Smooth muscle cell (in vitro differentiated cells): ENCODE data around the gene ATG4D. TPM values are rescaled to one million over a fixed set of nuclear protein-coding genes. Genes with fewer than 3 reads are reported as not detected.

ENCODE experiments used
- DNase-seq: peaks from one replicate; lab custom pipeline; 2025; ENCODE audit not compliant: unreplicated experiment; lab: John Stamatoyannopoulos, UW
- H2AFZ ChIP-seq: fragments of 200-600 bp; sonication (generic); 2 replicates; pipeline ENCODE4 v1.6.0; 2016; ENCODE audit warnings: antibody characterized with exemption, low read depth, mild to moderate bottlenecking
- H3F3A ChIP-seq: fragments of 200-600 bp; sonication (generic); 2 replicates; pipeline ENCODE4 v1.6.0; 2017; ENCODE audit warnings: antibody characterized with exemption, low read depth
- H3K27ac ChIP-seq: fragments of 200-600 bp; sonication (generic); 2 replicates; pipeline ENCODE4 v1.5.1; 2016; ENCODE audit warnings: low read depth, mild to moderate bottlenecking
- H3K27me3 ChIP-seq: fragments of 200-600 bp; sonication (generic); 2 replicates; pipeline ENCODE4 v1.6.1; 2016; ENCODE audit warnings: low read depth, mild to moderate bottlenecking
- H3K36me3 ChIP-seq: fragments of 200-600 bp; sonication (generic); 2 replicates; pipeline ENCODE4 v1.5.1; 2016; ENCODE audit warnings: low read depth
- H3K4me1 ChIP-seq: fragments of 200-600 bp; sonication (generic); 2 replicates; pipeline ENCODE4 v1.5.1; 2016; ENCODE audit warnings: low read depth
- H3K4me2 ChIP-seq: fragments of 200-600 bp; sonication (generic); 2 replicates; pipeline ENCODE4 v1.6.0; 2016; ENCODE audit warnings: mild to moderate bottlenecking
- H3K4me3 ChIP-seq: fragments of 200-600 bp; sonication (generic); 2 replicates; pipeline ENCODE4 v1.5.1; 2016; ENCODE audit warnings: mild to moderate bottlenecking
- H3K79me2 ChIP-seq: fragments of 200-600 bp; sonication (generic); 2 replicates; pipeline ENCODE4 v1.6.0; 2016; ENCODE audit warnings: low read depth, mild to moderate bottlenecking
- H3K9ac ChIP-seq: fragments of 200-600 bp; sonication (generic); 2 replicates; pipeline ENCODE4 v1.6.0; 2016; ENCODE audit warnings: low read depth
- H3K9me3 ChIP-seq: fragments of 200-600 bp; sonication (generic); replicated peaks from 2 replicates; pipeline ENCODE4 v1.5.1; 2016; ENCODE audit warnings: low read depth
- H4K20me1 ChIP-seq: fragments of 200-600 bp; sonication (generic); 2 replicates; pipeline ENCODE4 v1.6.0; 2016; ENCODE audit warnings: low read depth
- WGBS: methylation state at CpG from one replicate; pipeline ENCODE4 v1.1.7; 2016; ENCODE audit warnings: low lambda C conversion rate; 5-methylcytosine and 5-hydroxymethylcytosine counted together
- polyA plus RNA-seq: library from polyadenylated mRNA; unstranded; fragments of >200 nt; fragmentation: Nextera tagmentation; extraction: Ambion mirVana; gene quantifications from 2 replicates; pipeline ENCODE4 v1.2.1, GENCODE V29; 2016
- total RNA-seq: library from RNA; depleted of rRNA; stranded (reverse); fragments of >200 nt; gene quantifications from 2 replicates; pipeline ENCODE4 v1.2.3, GENCODE V29; 2014
- TF ChIP-seq, protein P1 (sequence below): fragments of 200-600 bp; sonication (generic); IDR thresholded peaks from 2 replicates; pipeline ENCODE4 v1.5.1; 2017; ENCODE audit warnings: borderline replicate concordance, mild to moderate bottlenecking, antibody characterized with exemption; ENCODE audit not compliant: insufficient read depth, poor library complexity, severe bottlenecking

The ATG4D gene
- total and polyA plus RNA-seq, 2 experiments from 2014 or later: 12.9 to 19.0 TPM

DNA sequence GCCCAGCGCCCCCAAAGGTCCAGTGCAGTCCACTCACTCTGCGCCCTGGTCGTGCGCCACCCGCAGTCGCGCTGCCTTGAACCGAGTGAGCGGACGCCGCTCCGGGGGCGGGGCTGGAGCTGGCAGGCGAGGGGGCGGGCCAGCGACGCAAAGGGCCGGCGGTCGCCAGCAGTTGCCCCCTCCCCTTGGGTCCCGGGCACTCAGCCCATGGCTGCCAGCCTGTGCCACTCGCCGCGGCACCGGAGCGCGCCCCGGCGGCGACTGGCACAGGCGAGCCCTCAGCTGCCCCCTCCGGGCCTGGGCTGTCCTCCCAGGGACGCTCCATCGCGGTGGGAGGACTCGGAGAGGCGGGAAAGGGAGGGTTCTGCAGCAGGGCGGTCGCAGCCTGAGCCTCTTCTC is 26.3 kb upstream of the ATG4D start, which contains the start of gene S1PR5:
Gene S1PR5, minus strand, starts transcription at position 87 of the 399 bp plus-strand sequence. CDS start 2,436 bp downstream, outside the sequence.
- TF ChIP-seq, protein P1, sequence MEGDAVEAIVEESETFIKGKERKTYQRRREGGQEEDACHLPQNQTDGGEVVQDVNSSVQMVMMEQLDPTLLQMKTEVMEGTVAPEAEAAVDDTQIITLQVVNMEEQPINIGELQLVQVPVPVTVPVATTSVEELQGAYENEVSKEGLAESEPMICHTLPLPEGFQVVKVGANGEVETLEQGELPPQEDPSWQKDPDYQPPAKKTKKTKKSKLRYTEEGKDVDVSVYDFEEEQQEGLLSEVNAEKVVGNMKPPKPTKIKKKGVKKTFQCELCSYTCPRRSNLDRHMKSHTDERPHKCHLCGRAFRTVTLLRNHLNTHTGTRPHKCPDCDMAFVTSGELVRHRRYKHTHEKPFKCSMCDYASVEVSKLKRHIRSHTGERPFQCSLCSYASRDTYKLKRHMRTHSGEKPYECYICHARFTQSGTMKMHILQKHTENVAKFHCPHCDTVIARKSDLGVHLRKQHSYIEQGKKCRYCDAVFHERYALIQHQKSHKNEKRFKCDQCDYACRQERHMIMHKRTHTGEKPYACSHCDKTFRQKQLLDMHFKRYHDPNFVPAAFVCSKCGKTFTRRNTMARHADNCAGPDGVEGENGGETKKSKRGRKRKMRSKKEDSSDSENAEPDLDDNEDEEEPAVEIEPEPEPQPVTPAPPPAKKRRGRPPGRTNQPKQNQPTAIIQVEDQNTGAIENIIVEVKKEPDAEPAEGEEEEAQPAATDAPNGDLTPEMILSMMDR: no peak
- Histone ChIP-seq H4K20me1 (no peaks in the 10 kb centered on the region), H3K4me2 (peak within 1 kb of the TSS; percentile 93), H3K79me2 (peaks cover 16% of the 10 kb centered on the region), H3K36me3 (no peaks in the 10 kb centered on the region), H3K4me1 (peaks cover 12% of the 10 kb centered on the region), H3K27ac (no peak within 1 kb of the TSS), H3K9ac (no peak within 1 kb of the TSS), H3K9me3 (no peaks in the 10 kb centered on the region), H3F3A (no peaks in the 10 kb centered on the region), H3K4me3 (peak within 1 kb of the TSS; percentile 54), H2AFZ (peak within 1 kb of the TSS; percentile 73), H3K27me3 (peaks cover 19% of the 10 kb centered on the region)
- peak; percentile 50 for DNase-seq
- 2% methylated on average over 28 of the region's 39 CpGs for WGBS

DNA sequence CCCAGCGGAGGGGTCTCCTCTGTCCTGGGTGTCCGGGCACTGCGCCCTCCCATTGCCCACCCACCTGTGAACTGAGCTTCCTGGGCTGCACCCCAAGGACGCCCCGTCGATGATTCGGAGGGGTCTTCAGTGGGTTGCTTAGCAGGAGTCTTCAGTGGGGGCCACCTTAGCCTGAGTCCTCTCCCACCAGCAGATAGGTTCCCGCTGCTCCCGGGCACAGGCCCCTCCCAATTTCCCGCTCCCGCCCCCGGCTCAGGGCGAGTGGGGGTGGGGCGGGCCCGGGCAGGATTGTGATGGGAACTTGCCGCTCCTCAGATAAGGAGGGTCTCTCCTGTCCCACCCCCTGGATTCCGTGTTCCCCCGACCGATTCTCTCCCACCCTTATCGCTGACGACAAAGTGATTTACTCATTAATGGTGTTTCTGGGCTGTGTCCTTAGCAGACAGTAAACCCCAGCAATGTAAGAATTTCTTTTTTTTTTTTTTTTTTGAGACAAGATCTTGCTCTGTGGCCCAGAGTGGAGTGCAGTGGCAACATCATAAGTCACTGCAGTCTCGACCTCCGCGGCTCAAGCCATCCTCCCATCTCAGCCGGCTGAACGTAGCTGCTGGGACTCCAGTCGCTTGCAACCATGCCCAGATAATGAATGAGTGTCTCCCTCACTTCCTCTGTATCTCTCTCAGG is 25.8 kb upstream of the ATG4D start:
- H3K4me3 ChIP-seq: peak overlapping the region; percentile 54
- H3K4me1 ChIP-seq: peaks cover 12% of the 10 kb centered on the region
- TF ChIP-seq, protein P1: no peak
- H2AFZ ChIP-seq: peak overlapping the region; percentile 73
- peak; percentile 50 for DNase-seq
- peak overlapping the region; percentile 93 for H3K4me2 ChIP-seq
- H3K9ac ChIP-seq: no peak overlapping the region
- peaks cover 19% of the 10 kb centered on the region for H3K27me3 ChIP-seq
- H3K79me2 ChIP-seq: peaks cover 16% of the 10 kb centered on the region
- no peaks in the 10 kb centered on the region for H3K9me3 ChIP-seq
- no peak overlapping the region for H3K27ac ChIP-seq
- WGBS: 4% methylated on average over 18 of the region's 27 CpGs
- no peaks in the 10 kb centered on the region for H4K20me1 ChIP-seq
- no peaks in the 10 kb centered on the region for H3K36me3 ChIP-seq
- no peaks in the 10 kb centered on the region for H3F3A ChIP-seq

DNA sequence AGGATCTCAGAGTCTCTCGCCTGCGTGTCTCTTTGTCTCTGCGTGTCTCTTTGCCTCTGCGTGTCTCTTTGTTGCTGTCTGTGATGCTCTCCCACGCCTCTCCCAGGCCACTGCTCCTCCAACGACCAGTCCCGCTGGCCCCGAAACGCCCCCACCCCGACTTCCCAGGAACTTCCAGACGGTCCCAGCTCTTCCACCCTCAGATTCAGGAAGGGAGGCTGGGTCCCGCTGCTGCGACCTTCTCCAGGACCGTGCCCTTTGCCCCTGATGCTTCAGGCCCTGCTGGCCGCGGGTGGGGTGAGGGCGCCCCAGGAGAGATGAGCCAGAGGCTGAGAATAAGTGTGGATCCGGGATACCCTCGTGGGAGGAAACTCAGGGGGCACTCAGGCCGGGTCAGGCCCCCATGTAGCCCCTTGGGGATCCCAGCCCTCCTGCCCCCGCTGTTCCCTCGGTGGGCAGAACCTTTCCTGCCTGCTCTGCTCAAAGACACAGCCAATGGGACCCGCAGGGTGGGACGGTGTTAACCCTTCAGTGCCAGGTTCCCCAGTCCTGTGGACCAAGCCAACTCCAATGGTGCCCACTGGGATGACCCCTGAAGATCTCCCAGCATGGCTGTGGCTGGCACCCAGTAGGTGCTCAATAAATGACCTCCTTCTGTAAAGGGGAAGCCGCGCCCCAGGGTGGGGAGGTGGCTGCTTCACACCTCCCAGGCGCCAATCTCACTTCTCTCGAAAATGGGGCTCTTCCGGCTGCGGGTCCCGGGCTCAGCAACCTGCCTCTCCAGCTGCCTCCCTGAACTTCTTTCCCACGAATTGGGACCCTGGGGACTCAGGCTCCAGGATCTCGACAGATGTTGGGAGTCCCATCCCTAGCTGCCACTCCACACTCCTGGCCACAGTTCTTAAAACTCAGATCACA is 25.0 kb upstream of the ATG4D start:
- Histone ChIP-seq H3K79me2 (peaks cover 16% of the 10 kb centered on the region), H3F3A (no peaks in the 10 kb centered on the region), H3K4me2 (peak overlapping the region; percentile 93), H3K36me3 (no peaks in the 10 kb centered on the region), H3K4me1 (peaks cover 12% of the 10 kb centered on the region), H2AFZ (peak overlapping the region; percentile 73), H3K27ac (no peak overlapping the region), H3K9ac (no peak overlapping the region), H4K20me1 (no peaks in the 10 kb centered on the region), H3K9me3 (no peaks in the 10 kb centered on the region), H3K27me3 (peaks cover 15% of the 10 kb centered on the region), H3K4me3 (peak overlapping the region; percentile 54)
- no peak for DNase-seq
- WGBS: 34% methylated on average over 32 of the region's 33 CpGs
- TF ChIP-seq, protein P1: no peak
